K562 (cell line): ENCODE measurements around the gene CCDC9. TPM values are rescaled to one million over a fixed set of nuclear protein-coding genes. Genes with fewer than 3 reads are reported as not detected.
A peak's percentile ranks its signal among the peaks of the same experiment; 100 is the strongest.

Source experiments
- ATF3 ChIP-seq, 2 experiments: fragments of 450-650 bp in 1 of 2; sonication (generic) in 1 of 2; formaldehyde crosslinking in 1 of 2; IDR thresholded peaks in 1 of 2; conservative IDR thresholded peaks in 1 of 2; 2 replicates each; pipeline versions ENCODE4 v1.6.1 to v1.8.1; 2016 to 2023; ENCODE audit warnings: mild to moderate bottlenecking in 2 of 2, moderate library complexity in 2 of 2, inconsistent platforms in 1 of 2, missing genetic modification reagents in 1 of 2
- CEBPG ChIP-seq, 3 experiments: fragments of 200-800 bp in 1 of 3; sonication (Bioruptor generic) in 1 of 3; sonication (generic) in 1 of 3; formaldehyde crosslinking in 1 of 3; IDR thresholded peaks in 2 of 3; conservative IDR thresholded peaks in 1 of 3; 2 replicates each; pipeline versions ENCODE4 v1.6.1 to v1.8.0; 2016 to 2022; ENCODE audit warnings: missing compliant biosample characterization in 2 of 3, missing genetic modification characterization in 2 of 3, mild to moderate bottlenecking in 1 of 3, missing genetic modification reagents in 1 of 3
- CHAMP1 ChIP-seq: fragments of 450-650 bp; IDR thresholded peaks from 2 replicates; pipeline ENCODE4 v1.6.1; 2016; ENCODE audit warnings: mild to moderate bottlenecking
- ETS1 ChIP-seq: conservative IDR thresholded peaks from 2 replicates; pipeline ENCODE4 v1.6.1; 2011; ENCODE audit warnings: low read depth, mild to moderate bottlenecking, low read length; ENCODE audit not compliant: control insufficient read depth
- GTF2E2 ChIP-seq: fragments of 200-800 bp; sonication (Bioruptor generic); IDR thresholded peaks from 2 replicates; pipeline ENCODE4 v1.6.1; 2016; ENCODE audit warnings: missing genetic modification characterization, missing compliant biosample characterization
- JUND ChIP-seq, 2 experiments: IDR thresholded peaks; 2 replicates in 1 of 2; 3 replicates in 1 of 2; pipeline ENCODE4 v1.6.1; 2011; ENCODE audit warnings: borderline replicate concordance in 2 of 2, low read depth in 2 of 2, low read length in 2 of 2, improper control_type of control experiment in 1 of 2, missing biosample characterization in 1 of 2, missing genetic modification characterization in 1 of 2, missing genetic modification reagents in 1 of 2
- SMARCA4 ChIP-seq: fragments of 450-650 bp; IDR thresholded peaks from 2 replicates; pipeline ENCODE4 v1.6.1; 2016
- SMARCA5 ChIP-seq: fragments of 450-650 bp; IDR thresholded peaks from 2 replicates; pipeline ENCODE4 v1.6.1; 2016
- polyA plus RNA-seq, 8 experiments: library from polyadenylated mRNA; depleted of rRNA in 4 of 8; stranded (reverse) in 5 of 8; unstranded in 3 of 8; fragments of >200 nt; fragmentation: Nextera tagmentation in 2 of 8; fragmentation: Illumina TruSeq in 1 of 8; extraction: Ambion mirVana in 2 of 8; extraction: Trizol in 1 of 8; gene quantifications; 2 replicates each; pipeline versions ENCODE4 v1.2.1 to v1.2.3, GENCODE V29; 2011 to 2014; ENCODE audit warnings: inconsistent platforms in 1 of 8, missing spikeins in 1 of 8
- total RNA-seq, 7 experiments: library from RNA; depleted of rRNA in 6 of 7; stranded (reverse); fragments of >200 nt in 6 of 7; fragmentation: Illumina TruSeq in 2 of 7; extraction: Trizol in 2 of 7; gene quantifications; 2 replicates each; pipeline versions ENCODE4 v1.2.1 to v1.2.3, GENCODE V29; 2011 to 2021; ENCODE audit warnings: low replicate concordance in 1 of 7

Gene CCDC9
- total and polyA plus RNA-seq, 9 of the 15 experiments (the other 6 are each of a cell fraction or from before 2014, with no cell fraction given) = 0.23 to 38.6 (median 8.4) TPM

- TF ChIP-seq ATF3 (IDR thresholded peaks at IDR 0.05) (peak; percentile 82), ATF3 (CRISPR knock-in tag; conservative IDR thresholded peaks at IDR 0.05) (no peak), CHAMP1 (no peak), CEBPG (CRISPR knock-in tag; IDR thresholded peaks at IDR 0.05) (no peak), CEBPG (tag; conservative IDR thresholded peaks at IDR 0.05 in 1 of 2, IDR thresholded peaks at IDR 0.05 in 1 of 2) (0 out of 4 replicates have a peak, but pooled peaks of 1 of the 2 experiments have one; percentile 9), GTF2E2 (tag) (no peak), SMARCA5 (no peak), SMARCA4 (peak; percentile 41; the same call in 1 of the 2 replicates), JUND (IDR thresholded peaks at IDR 0.05; ENCODE audit: borderline replicate concordance, low read depth, low read length) (peak; percentile 28; the same call in 1 of the 2 replicates), JUND (tag; IDR thresholded peaks at IDR 0.05; ENCODE audit: borderline replicate concordance, low read depth, low read length) (0 out of 3 replicates have a peak, but pooled peaks have one; percentile 13), ETS1 (no peak)
These were observed 23.7 kb upstream of the CCDC9 start (continued) for GRCh38 chr19:47232422-47233211.
